Fibroblast of skin of scalp (primary cell): ENCODE data around the gene CHAF1A. TPM values are rescaled to one million over a fixed set of nuclear protein-coding genes. Genes with fewer than 3 reads are reported as not detected.

Experiments
- DNase-seq: peaks from one replicate; pipeline ENCODE4 v3.0.0-alpha.2; 2013
- polyA plus RNA-seq, 2 experiments: library from polyadenylated mRNA; unstranded; fragments of 120-200 nt; gene quantifications; one replicate each; pipeline ENCODE4 v1.2.1, GENCODE V29; 2013; ENCODE audit not compliant: insufficient read length in 2 of 2

The CHAF1A gene
- 13.8 TPM for polyA plus RNA-seq (2013, experiment 1 of 2; ENCODE audit: insufficient read length)
- 11.9 TPM for polyA plus RNA-seq (2013, experiment 2 of 2; ENCODE audit: insufficient read length)

GRCh38 chr19:4402171-4403004 is at the start of gene CHAF1A:
TSS of gene CHAF1A (plus strand) at chr19:4402640. CDS start at chr19:4402763, 123 bp downstream.
- DNase-seq, result peak; percentile 100

DNA sequence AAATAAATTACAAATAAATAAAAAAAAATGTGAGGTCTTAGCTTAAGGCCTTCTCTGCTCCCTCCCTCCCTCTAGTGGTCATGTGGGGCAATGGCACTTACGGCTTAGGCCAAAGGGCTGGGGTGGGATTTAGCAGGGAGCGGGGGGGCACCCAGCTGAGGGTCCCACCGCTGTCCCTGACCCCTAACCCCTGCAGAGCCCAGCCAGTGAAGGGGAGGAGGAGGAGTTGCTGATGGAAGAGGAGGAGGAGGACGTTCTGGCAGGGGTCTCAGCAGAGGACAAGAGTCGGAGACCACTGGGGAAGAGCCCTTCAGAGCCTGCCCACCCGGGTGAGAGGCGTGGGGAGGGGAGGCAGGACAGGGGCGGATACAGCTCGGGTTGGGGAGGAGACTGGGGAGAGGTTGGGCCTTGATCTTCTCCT is 49.7 kb upstream of the CHAF1A start:
- DNase-seq, result peak; percentile 65

- no peak for DNase-seq
These were observed 48.2 kb upstream of the CHAF1A start for GRCh38 chr19:4354282-4354681.

DNA sequence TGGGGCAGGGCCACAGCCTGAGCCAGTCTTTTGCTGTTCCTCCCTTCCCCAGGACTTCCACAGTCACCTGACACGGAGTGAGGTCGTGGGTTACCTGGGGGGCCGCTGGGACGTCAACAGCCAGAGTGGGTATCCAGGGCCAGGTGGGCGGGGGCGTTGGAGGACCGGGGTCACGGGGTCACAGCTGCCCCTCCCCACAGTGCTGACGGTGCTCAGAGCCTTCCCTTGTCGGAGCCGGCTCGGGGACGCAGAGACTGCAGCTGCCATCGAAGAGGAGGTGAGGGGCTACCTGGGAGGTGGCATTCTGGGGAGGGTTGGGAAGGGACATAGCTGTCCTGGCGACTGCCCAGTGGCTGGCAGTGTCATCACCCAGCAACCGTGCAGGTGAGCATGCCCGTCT is 47.5 kb upstream of the CHAF1A start:
- no peak for DNase-seq

DNA sequence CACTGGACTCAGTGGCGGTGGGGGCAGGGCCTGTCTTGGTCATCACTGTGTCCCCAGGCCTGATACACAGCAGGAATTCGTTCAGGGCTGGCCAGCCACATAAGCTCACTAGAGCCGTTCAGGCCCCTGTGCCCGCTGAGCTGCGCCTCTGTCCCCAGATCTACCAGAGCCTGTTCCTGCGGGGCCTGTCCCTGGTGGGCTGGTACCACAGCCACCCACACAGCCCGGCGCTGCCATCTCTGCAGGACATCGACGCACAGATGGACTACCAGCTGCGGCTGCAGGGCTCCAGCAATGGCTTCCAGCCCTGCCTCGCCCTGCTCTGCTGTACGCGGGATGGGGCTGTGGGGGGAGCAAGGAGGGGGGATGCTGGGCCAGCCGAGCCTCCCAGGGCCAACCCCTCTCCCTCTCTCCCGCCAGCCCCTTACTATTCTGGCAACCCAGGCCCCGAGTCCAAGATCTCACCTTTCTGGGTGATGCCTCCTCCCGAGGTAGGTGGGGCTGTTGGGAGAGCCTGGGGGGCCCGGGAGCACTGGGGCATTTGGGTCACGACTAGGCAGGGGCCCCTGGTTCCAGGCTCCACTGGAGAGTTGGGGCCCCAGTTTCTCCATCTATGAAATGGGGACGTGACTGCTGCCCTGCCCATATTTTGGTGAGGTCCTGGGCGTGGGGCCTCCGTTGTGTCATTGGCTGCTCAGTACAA is 45.2 kb upstream of the CHAF1A start:
- no peak for DNase-seq

GRCh38 chr19:4357921-4358326 is 44.5 kb upstream of the CHAF1A start:
- DNase-seq, result no peak

GRCh38 chr19:4358709-4359626 is 43.5 kb upstream of the CHAF1A start:
- no peak for DNase-seq

DNA sequence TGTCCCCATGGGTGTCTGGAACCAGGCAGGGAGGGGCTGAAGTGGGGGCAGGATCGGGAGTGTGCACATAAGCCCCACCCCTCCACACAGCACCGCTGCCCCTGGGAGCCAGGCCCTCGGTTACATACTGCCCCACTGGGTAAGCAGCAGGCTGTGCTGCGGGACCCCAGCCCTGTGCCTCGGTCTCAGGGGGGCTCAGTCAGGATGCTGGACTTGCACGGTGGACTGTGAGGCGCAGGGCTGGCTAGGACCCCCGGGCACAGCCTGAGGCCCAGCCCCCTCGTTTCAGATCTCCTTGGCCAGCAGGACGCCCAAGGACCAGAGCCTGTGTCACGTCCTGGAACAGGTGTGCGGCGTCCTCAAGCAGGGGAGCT is 42.8 kb upstream of the CHAF1A start:
- no peak for DNase-seq

DNA sequence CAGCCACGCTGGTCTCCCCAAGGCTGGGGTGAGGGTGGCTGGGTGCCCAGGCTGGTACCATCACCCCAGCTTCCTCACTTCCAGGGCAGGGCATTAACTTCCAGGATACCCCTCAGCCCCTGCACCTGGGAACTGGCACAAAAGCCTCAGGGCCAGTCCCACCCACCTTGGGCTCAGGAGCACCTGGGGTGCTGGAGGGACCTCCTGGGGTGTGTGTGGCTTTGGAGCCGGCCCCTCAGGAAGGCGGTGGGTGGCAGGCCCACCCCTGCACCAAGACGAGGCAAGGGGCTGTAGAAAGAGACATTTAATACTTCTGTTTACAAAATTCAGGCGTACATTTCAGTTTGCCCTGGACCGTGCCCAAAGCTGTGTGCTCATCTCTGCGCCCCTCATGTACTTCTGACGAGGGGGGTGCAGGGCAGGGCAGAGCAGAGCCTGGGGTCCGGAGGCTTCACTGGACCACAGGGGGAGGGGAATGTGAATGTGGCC is 42.3 kb upstream of the CHAF1A start:
- DNase-seq, result no peak

GRCh38 chr19:4360641-4361151 is 41.7 kb upstream of the CHAF1A start:
- no peak for DNase-seq

DNA sequence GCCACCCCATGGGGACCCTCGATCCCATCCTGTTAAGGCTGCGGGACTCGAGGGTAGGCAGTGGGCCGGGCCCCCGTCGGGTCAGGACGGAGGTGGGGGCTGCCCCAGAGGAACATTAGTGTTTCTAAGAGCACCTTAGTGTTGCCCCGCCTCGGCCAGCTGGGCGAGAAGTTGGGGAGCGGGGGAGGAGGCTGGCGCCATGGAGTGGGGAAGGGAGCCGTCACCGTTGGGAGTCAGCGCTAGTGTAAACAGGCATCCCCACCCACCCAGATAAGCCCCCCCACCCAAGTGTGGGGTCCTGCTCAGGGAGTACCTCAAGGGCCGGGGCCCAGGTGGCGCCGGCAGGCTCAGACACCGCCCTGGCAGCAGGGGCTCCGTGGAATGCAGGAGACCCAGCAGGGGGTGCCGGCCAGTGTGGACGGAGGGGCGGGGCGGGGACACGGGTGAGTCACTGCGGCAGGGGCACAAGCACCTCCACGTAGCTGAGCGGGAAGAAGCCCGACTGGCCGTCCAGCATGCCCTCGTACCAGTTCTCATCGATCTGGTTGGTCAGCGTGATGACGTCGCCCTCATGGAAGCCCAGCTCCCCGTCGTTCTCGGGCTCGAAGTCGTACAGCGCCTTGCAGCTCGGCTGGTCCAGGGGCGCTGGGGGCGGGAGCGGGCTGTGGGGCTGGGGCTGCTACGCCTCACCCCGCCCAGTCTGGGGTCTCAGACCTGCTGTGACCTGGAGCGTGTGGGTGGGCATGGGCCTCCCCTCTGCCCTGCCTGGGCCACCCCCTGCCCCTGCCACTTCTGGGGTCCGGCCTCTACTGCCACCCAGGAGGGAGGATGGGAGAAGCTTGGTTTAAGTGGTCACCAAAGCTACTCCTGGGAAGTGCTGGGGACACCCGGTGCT is 41.0 kb upstream of the CHAF1A start:
- no peak for DNase-seq

GRCh38 chr19:4362101-4362828 is 40.2 kb upstream of the CHAF1A start:
- DNase-seq, result no peak

- DNase-seq, result no peak
These were observed 39.5 kb upstream of the CHAF1A start for GRCh38 chr19:4362831-4363545.

- DNase-seq, result no peak
These were observed 38.7 kb upstream of the CHAF1A start for GRCh38 chr19:4363571-4364304.

GRCh38 chr19:4365341-4365740 is 37.1 kb upstream of the CHAF1A start:
- no peak for DNase-seq

DNA sequence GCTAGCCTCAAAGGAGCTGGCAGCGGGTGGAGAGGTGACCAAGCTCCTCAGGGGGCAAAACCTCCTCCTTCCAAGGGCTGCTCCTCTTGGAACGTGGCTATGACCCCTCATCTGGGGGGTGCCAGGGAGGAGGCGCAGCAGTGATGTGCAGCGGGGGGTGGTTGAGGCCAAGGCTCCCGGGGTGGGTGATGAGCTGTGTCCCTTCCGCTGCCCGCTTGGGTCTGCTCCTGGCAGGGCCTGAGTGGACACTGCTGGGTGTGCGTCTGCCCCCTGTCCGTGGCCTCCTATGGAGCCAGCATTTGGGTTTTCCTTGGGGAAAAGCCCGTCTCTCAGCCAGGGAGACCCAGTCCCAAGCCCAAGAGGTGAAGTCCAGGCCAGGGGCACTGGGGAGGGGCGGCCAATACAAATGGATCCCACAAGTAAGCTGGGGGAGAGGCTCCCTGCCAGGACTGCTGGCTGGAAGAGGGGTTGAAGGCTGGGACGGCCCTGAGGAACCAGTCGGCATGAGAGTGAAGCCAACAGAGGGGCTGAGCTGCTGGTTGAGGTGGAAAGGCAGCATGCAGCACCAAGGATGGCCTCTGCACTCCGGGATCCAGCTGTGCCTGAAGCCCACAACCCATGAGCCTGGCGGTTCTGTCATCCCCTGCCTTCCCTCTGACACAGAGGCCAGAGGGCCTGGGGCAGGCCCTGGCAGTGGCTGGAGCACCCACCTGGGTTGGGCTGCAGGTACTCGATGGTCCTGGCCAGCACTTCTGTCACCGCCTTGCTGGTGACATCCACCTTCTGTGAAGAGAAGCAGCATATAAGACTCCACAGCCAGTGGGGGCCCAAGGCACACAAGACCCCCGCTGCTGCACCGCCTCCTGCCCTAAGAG is 36.4 kb upstream of the CHAF1A start:
- no peak for DNase-seq

- DNase-seq, result no peak
These were observed 35.6 kb upstream of the CHAF1A start for GRCh38 chr19:4366666-4367335.
